Adrenal gland (tissue), 12 donors: ENCODE data around the gene ZDHHC11B. TPM values are rescaled to one million over a fixed set of nuclear protein-coding genes. Genes with fewer than 3 reads are reported as not detected.
"Not testable (repeated sequence)": the region's sequence is repeated elsewhere in the genome, so short reads cannot be mapped to it uniquely, and the experiment has no call there.

Source experiments
- DNase-seq, 7 donors: peaks; one replicate each; pipeline ENCODE4 v3.0.0-alpha.2; 2019 to 2020
- H3K27ac ChIP-seq, 5 donors: fragments of 200-600 bp; sonication (generic) in 4 of 5; 1 replicate in 3 of 5; 2 replicates in 2 of 5; pipeline versions ENCODE4 v1.5.1 to v1.8.0; 2016 to 2020; ENCODE audit warnings: mild to moderate bottlenecking in 1 of 5
- H3K27me3 ChIP-seq: fragments of 200-600 bp; 2 replicates; pipeline ENCODE4 v1.8.0; 2021
- H3K36me3 ChIP-seq, 2 donors: fragments of 200-600 bp; replicated peaks in 1 of 2; 1 replicate in 1 of 2; 2 replicates in 1 of 2; pipeline versions ENCODE4 v1.5.1 to v1.8.0; 2018 to 2022
- H3K4me1 ChIP-seq, 2 donors: fragments of 200-600 bp; replicated peaks in 1 of 2; 1 replicate in 1 of 2; 2 replicates in 1 of 2; pipeline versions ENCODE4 v1.5.1 to v1.8.0; 2018 to 2021
- H3K4me3 ChIP-seq, 4 donors: fragments of 200-600 bp; sonication (generic) in 3 of 4; one replicate each; pipeline ENCODE4 v1.5.1; 2016 to 2018
- H3K9me3 ChIP-seq, 3 donors: fragments of 200-600 bp; sonication (generic) in 1 of 3; replicated peaks in 1 of 3; 1 replicate in 2 of 3; 2 replicates in 1 of 3; pipeline versions ENCODE4 v1.5.1 to v1.8.0; 2016 to 2021
- POLR2A ChIP-seq, 2 donors: fragments of 450-650 bp; IDR thresholded peaks; one replicate each; pipeline ENCODE4 v1.6.1; 2017; ENCODE audit warnings: antibody characterized with exemption in 2 of 2, mild to moderate bottlenecking in 2 of 2, moderate library complexity in 1 of 2
- WGBS, 4 donors: extraction: QIAGEN DNeasy Blood & Tissue Kit in 2 of 4; methylation state at CpG; one replicate each; pipeline versions ENCODE4 v1.1.5 to v1.1.7; 2013 to 2017; 5-methylcytosine and 5-hydroxymethylcytosine counted together
- intact Hi-C, 2 donors: fragments of 100-400 bp; cut with DNase I; formaldehyde crosslinking; loops; one replicate each; pipeline versions ENCODE4 v1.14.1 to v1.15.0; 2022 to 2023
- polyA plus RNA-seq, 3 donors: library from polyadenylated mRNA; stranded (reverse); fragments of 200-250 nt in 2 of 3; fragments of 350-450 nt in 1 of 3; fragmentation: Illumina TruSeq in 1 of 3; extraction: RNeasy Lipid Tissue Mini Kit (QIAGEN cat#74804) in 1 of 3; gene quantifications; one replicate each; pipeline ENCODE4 v1.2.3, GENCODE V29; 2013 to 2014
- total RNA-seq, 9 donors: library from RNA; depleted of rRNA in 4 of 9; stranded (reverse); fragments of >200 nt in 4 of 9; fragments of 120-200 nt in 1 of 9; fragmentation: NEBNext Ultra II Directional in 1 of 9; extraction: Animal tissue kit (Norgen Biotek cat#: 25700) in 1 of 9; gene quantifications; one replicate each; pipeline versions ENCODE4 v1.1.0 to v1.2.4, GENCODE V29; 2013 to 2023
- TF ChIP-seq, protein P1 (sequence below), 6 experiments: fragments of 450-650 bp in 4 of 6; fragments of 200-600 bp in 2 of 6; sonication (generic) in 1 of 6; IDR thresholded peaks; 1 replicate in 5 of 6; 2 replicates in 1 of 6; pipeline versions ENCODE4 v1.5.1 to v1.8.0; 2016 to 2021; ENCODE audit warnings: antibody characterized with exemption in 6 of 6, mild to moderate bottlenecking in 2 of 6, moderate library complexity in 1 of 6
- donor health status: healthy with polysubstance abuse.
- donor health status: Bipolar disorder and iron deficiency.
- donor health status: DM: yes; HTN: yes; CAD: no.
- donor health status: DM: no; HTN: no; CAD: no.
- donor health status: DM: no; HTN: no; CAD: no.
- donor health status: DM: yes; HTN: yes; CAD: no.

Gene ZDHHC11B
- total and polyA plus RNA-seq, 12 donors: 0.64 to 7.8 (median 1.5) TPM; not detected in 2

DNA sequence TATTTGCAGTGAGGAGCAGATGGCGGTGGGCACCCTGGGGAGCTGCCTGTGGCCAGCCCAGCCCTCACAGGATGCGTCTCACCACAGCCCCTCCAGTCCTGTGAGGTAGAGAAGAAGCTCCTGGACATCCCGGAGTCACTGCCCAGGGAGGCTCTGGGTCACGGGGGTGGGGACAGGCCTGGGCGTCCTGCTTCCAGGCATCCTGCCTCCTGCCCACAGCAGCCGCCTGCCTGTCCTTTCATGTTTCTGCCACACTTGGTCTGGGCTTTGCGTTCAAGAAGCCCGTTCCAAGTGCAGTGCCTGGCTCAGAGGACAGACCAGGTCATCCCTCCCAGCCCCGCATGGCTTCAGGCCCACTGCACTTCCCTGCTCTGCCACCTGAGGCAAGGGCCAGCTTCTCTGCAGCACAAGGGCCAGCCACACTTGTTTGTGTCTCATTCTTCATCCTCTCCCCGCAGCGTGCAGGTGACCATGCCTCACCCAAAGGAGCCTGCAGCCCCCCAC is 38.2 kb downstream of the ZDHHC11B start:
- H3K27me3 ChIP-seq: no peaks in the 10 kb centered on the region
- intact Hi-C loops: no loop called here
- WGBS, 4 donors: 55 to 82% (median 68%) methylated on average over 4 to 9 of the region's 11 CpGs

GRCh38 chr5:745272-746142 is 39.0 kb downstream of the ZDHHC11B start:
- peak in 1 of 7 donors; percentile 43 for DNase-seq
- intact Hi-C loops, H3K27me3 ChIP-seq, H3K27ac ChIP-seq, H3K4me3 ChIP-seq, H3K36me3 ChIP-seq, H3K4me1 ChIP-seq, H3K9me3 ChIP-seq: not testable (repeated sequence)
- 85 to 88% (median 86%) methylated on average over 7 to 20 of the region's 23 CpGs for WGBS, 4 donors

More for the DNA sequence above, 38.2 kb downstream of the ZDHHC11B start:
- no peaks in the 10 kb centered on the region for H3K4me1 ChIP-seq
- no peak for TF ChIP-seq POLR2A (IDR thresholded peaks at IDR 0.05)
- TF ChIP-seq, protein P1, sequence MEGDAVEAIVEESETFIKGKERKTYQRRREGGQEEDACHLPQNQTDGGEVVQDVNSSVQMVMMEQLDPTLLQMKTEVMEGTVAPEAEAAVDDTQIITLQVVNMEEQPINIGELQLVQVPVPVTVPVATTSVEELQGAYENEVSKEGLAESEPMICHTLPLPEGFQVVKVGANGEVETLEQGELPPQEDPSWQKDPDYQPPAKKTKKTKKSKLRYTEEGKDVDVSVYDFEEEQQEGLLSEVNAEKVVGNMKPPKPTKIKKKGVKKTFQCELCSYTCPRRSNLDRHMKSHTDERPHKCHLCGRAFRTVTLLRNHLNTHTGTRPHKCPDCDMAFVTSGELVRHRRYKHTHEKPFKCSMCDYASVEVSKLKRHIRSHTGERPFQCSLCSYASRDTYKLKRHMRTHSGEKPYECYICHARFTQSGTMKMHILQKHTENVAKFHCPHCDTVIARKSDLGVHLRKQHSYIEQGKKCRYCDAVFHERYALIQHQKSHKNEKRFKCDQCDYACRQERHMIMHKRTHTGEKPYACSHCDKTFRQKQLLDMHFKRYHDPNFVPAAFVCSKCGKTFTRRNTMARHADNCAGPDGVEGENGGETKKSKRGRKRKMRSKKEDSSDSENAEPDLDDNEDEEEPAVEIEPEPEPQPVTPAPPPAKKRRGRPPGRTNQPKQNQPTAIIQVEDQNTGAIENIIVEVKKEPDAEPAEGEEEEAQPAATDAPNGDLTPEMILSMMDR (IDR thresholded peaks at IDR 0.05): no peak
- no peaks in the 10 kb centered on the region for H3K36me3 ChIP-seq
- no peak overlapping the region for H3K4me3 ChIP-seq
- peak in 1 of 7 donors; percentile 42 for DNase-seq
- H3K9me3 ChIP-seq: no peaks in the 10 kb centered on the region
- H3K27ac ChIP-seq: no peak overlapping the region

- H3K36me3 ChIP-seq, H3K4me1 ChIP-seq, H3K27ac ChIP-seq, H3K4me3 ChIP-seq, intact Hi-C loops, H3K9me3 ChIP-seq, H3K27me3 ChIP-seq: not testable (repeated sequence)
- peak in 1 of 7 donors; percentile 36 for DNase-seq
- 76 to 83% (median 80%) methylated on average over 11 of the region's 11 CpGs for WGBS, 4 donors
Observed at GRCh38 chr5:743696-744404, 40.7 kb downstream of the ZDHHC11B start.

- H3K4me3 ChIP-seq, DNase-seq, H3K9me3 ChIP-seq, H3K4me1 ChIP-seq, intact Hi-C loops, H3K36me3 ChIP-seq, H3K27ac ChIP-seq, H3K27me3 ChIP-seq: not testable (repeated sequence)
- WGBS, 4 donors: 75 to 91% (median 84%) methylated on average over 6 of the region's 6 CpGs
Observed at GRCh38 chr5:742276-742675, 42.3 kb downstream of the ZDHHC11B start.

DNA sequence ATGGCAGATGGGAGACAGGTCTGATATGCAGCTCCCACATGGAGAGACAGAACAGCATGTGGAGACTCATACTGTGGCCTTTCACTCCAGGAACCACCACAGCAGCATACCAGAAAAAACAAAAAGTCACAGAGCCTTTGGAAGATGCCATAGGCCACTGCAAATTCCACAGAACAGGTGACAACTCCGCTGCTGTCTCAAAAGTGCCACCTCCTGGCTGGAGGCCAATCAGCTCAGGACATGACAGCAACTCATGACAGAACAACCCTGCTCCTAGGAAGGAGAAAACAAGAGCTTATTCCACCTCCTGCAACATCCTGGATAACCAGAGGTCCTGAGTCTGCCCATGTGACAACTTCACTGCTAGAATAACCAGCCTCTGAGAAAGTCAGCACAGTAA is 50.4 kb downstream of the ZDHHC11B start:
- H3K27ac ChIP-seq, intact Hi-C loops, DNase-seq, H3K4me1 ChIP-seq, H3K27me3 ChIP-seq, H3K9me3 ChIP-seq, H3K4me3 ChIP-seq, H3K36me3 ChIP-seq: not testable (repeated sequence)
- 36% methylated on average over 1 of the region's 1 CpG; no CpG with 5 or more reads in 3 of the 4 donors for WGBS, 4 donors

DNA sequence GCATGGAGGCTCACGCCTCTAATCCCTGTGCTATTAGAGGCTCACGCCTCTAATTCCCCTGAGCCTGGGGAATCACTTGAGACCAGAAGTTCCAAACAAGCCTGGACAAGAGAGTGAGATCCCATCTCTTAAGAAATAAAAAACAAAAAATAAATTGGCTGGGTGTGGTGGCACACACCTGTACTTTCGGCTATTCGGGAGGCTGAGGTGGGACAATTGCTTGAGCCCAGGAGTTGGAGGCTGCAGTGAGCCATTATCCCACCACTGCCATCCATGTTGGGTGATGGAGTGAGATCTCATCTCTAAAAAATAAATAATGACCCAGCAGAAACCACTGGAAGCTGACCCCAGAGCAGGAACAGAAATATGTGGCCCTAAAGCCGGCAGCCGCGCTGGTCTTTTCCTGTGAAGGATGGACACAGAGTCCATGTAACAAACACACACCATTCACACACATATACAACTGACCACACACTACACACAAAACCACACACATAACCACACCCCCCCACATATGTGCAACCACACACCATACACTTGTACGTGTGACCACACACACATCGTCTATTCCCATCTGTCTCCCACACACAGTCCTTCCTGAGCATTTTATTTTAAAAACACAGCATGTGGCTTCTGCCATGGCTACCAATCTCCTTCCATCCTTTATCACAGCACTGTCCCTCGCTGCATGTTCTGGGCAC is 51.6 kb downstream of the ZDHHC11B start:
- intact Hi-C loops, H3K4me3 ChIP-seq, H3K27me3 ChIP-seq, H3K4me1 ChIP-seq, H3K9me3 ChIP-seq, H3K36me3 ChIP-seq, DNase-seq, H3K27ac ChIP-seq: not testable (repeated sequence)
- WGBS, 4 donors: 88 to 96% (median 90%) methylated on average over 7 to 10 of the region's 10 CpGs

DNA sequence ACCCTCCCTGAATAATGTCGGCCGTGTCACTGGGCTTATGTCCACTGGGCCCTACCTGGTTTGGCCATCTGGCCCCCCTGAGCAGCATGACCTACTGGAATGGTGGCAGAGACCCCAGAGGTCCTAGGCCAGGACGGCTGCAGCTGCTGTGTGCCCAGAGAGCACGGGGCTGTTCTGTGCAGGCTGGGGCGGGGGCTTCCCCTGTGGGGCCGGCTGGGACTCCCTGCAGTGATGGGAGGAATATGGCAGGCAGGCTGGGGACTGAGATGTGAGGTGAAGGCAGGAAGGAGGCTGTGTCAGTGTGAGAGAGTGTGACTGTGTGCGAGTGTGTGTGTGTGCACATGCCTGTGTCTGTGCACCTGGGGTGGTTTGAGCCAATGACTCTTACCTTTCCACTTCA is 55.3 kb downstream of the ZDHHC11B start:
- H3K4me1 ChIP-seq, H3K27me3 ChIP-seq, DNase-seq, H3K27ac ChIP-seq, H3K9me3 ChIP-seq, H3K4me3 ChIP-seq, H3K36me3 ChIP-seq, intact Hi-C loops: not testable (repeated sequence)
- WGBS, 4 donors: 50 to 89% (median 69%) methylated on average over 1 to 5 of the region's 7 CpGs

- H3K27me3 ChIP-seq, H3K4me3 ChIP-seq, H3K9me3 ChIP-seq, H3K36me3 ChIP-seq, H3K4me1 ChIP-seq, H3K27ac ChIP-seq, intact Hi-C loops, DNase-seq: not testable (repeated sequence)
- 39 to 60% (median 48%) methylated on average over 4 to 8 of the region's 9 CpGs for WGBS, 4 donors
Observed at GRCh38 chr5:727087-727486, 57.4 kb downstream of the ZDHHC11B start.

DNA sequence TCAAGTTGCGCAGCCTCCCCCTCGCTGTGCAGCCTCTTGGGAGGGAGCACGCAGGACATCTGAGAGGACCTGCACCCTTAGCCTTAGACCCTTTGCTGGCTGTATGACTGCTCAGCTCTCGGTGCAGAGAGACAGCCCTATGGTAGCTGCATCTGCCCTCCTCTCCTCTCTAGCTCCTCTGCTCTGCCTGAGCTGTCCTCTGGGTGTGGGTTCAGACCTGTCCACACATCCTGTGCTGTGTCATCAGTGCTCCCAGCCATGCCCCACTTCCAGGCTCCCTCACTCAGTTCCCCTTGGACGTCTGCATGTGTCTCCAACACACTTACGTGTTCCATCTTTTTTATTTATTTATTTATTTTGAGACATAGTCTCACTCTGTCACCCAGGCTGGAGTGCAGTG is 60.7 kb downstream of the ZDHHC11B start:
- H3K27me3 ChIP-seq, H3K9me3 ChIP-seq, DNase-seq, H3K36me3 ChIP-seq, H3K4me1 ChIP-seq, H3K27ac ChIP-seq, H3K4me3 ChIP-seq, intact Hi-C loops: not testable (repeated sequence)
- WGBS, 4 donors: 69 to 79% (median 73%) methylated on average over 2 of the region's 6 CpGs
